Ascending aorta (tissue), 2 donors: ENCODE results near the gene GPC6. TPM values are rescaled to one million over a fixed set of nuclear protein-coding genes. Genes with fewer than 3 reads are reported as not detected.

Experiments used
- DNase-seq, 2 donors: peaks; one replicate each; pipeline ENCODE4 v3.0.0-alpha.2; 2019; ENCODE audit warnings: low spot score in 2 of 2
- H3K27ac ChIP-seq, 2 donors: fragments of 200-600 bp; sonication (generic); one replicate each; pipeline ENCODE4 v1.5.1; 2016 to 2017; ENCODE audit warnings: mild to moderate bottlenecking in 1 of 2
- H3K27me3 ChIP-seq: fragments of 200-600 bp; sonication (generic); one replicate; pipeline ENCODE4 v1.5.1; 2017
- H3K36me3 ChIP-seq, 2 donors: fragments of 200-600 bp; sonication (generic); one replicate each; pipeline ENCODE4 v1.5.1; 2016
- H3K4me1 ChIP-seq, 2 donors: fragments of 200-600 bp; sonication (generic); one replicate each; pipeline ENCODE4 v1.5.1; 2016 to 2017; ENCODE audit warnings: mild to moderate bottlenecking in 1 of 2
- H3K4me3 ChIP-seq, 2 donors: fragments of 200-600 bp; sonication (generic); one replicate each; pipeline ENCODE4 v1.5.1; 2016 to 2017; ENCODE audit warnings: mild to moderate bottlenecking in 1 of 2
- H3K9me3 ChIP-seq, 2 donors: fragments of 200-600 bp; sonication (generic); one replicate each; pipeline ENCODE4 v1.5.1; 2016
- intact Hi-C: fragments of 100-400 bp; cut with DNase I; formaldehyde crosslinking; loops from one replicate; pipeline ENCODE4 v1.15.1; 2023
- total RNA-seq: library from RNA; depleted of rRNA; stranded (reverse); fragments of >200 nt; gene quantifications from one replicate; pipeline ENCODE4 v1.1.0, GENCODE V29; 2016
- TF ChIP-seq, protein P1 (sequence below), 3 experiments: fragments of 200-600 bp in 2 of 3; fragments of 450-650 bp in 1 of 3; sonication (generic) in 2 of 3; IDR thresholded peaks; one replicate each; pipeline ENCODE4 v1.5.1; 2016 to 2019; ENCODE audit warnings: antibody characterized with exemption in 3 of 3, mild to moderate bottlenecking in 1 of 3, moderate library complexity in 1 of 3

GPC6 gene
- total RNA-seq, 1 donor from 2014 or later: 23.2 TPM

DNA sequence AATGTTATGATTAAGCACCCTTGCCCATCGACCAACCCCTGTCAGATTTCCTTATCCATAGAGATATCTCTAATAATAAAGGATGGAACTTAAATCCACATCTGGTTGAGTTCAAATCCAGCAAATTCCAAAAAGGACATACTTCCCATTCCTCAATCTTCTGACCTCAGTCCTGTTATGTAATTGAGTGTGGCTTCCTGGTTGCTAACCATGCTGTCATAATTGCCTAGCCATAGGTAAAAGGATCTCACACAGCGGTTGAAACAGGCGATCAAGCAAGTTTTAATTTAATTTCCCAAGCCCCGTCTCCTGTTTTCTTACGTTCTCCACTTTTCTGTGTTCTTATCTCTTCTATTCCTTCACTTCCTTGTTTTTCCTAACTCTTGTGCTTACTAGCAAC is 550.3 kb downstream of the GPC6 start:
- H3K9me3 ChIP-seq: no peaks in the 10 kb centered on the region
- peaks cover 0 to 17% of the 10 kb centered on the region in 2 donors for H3K4me1 ChIP-seq
- H3K4me3 ChIP-seq: no peak overlapping the region
- no peaks in the 10 kb centered on the region for H3K27me3 ChIP-seq
- no peaks in the 10 kb centered on the region for H3K36me3 ChIP-seq
- H3K27ac ChIP-seq: peak overlapping the region; percentile 22 to 66
- intact Hi-C loops: loop anchor here (5.0 to 10.0 kb wide), 5 partner anchors 530 to 942 kb away; partner anchors contain the start of gene GPC6
- DNase-seq: no peak
- TF ChIP-seq, protein P1, sequence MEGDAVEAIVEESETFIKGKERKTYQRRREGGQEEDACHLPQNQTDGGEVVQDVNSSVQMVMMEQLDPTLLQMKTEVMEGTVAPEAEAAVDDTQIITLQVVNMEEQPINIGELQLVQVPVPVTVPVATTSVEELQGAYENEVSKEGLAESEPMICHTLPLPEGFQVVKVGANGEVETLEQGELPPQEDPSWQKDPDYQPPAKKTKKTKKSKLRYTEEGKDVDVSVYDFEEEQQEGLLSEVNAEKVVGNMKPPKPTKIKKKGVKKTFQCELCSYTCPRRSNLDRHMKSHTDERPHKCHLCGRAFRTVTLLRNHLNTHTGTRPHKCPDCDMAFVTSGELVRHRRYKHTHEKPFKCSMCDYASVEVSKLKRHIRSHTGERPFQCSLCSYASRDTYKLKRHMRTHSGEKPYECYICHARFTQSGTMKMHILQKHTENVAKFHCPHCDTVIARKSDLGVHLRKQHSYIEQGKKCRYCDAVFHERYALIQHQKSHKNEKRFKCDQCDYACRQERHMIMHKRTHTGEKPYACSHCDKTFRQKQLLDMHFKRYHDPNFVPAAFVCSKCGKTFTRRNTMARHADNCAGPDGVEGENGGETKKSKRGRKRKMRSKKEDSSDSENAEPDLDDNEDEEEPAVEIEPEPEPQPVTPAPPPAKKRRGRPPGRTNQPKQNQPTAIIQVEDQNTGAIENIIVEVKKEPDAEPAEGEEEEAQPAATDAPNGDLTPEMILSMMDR (IDR thresholded peaks at IDR 0.05): no peak

DNA sequence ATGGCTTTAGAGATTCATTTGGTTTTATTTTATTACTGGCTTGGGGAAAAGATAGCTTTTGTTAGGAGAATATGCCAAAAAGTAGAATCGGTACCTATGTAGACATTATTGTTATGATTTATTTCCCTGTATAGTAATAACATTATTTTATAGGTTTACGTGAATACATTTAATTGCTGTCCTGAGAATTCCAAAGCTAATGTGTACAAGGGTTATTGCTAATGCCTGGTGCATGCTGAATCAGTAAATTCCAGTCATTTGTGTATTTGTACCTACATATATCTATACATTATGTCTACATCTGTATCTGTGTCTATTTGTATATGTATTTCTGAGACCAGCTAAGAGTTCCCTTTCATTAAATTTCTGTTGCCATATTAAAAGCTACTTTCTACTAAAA is 550.9 kb downstream of the GPC6 start:
- H3K36me3 ChIP-seq: no peaks in the 10 kb centered on the region

GRCh38 chr13:93778548-93778947 is 551.9 kb downstream of the GPC6 start:
- Histone ChIP-seq H3K4me3 (no peak overlapping the region), H3K27me3 (no peaks in the 10 kb centered on the region), H3K9me3 (no peaks in the 10 kb centered on the region), H3K4me1 (peaks cover 0 to 17% of the 10 kb centered on the region in 2 donors), H3K27ac (peak overlapping the region in 1 of 2 donors; percentile 66), H3K36me3 (no peaks in the 10 kb centered on the region)
- TF ChIP-seq, protein P1 (IDR thresholded peaks at IDR 0.05): no peak
- no peak for DNase-seq
- intact Hi-C loops: loop anchor here (5.0 to 10.0 kb wide), 5 partner anchors 531 to 944 kb away; partner anchors contain the start of gene GPC6

More for the DNA sequence above, 550.9 kb downstream of the GPC6 start:
- TF ChIP-seq, protein P1 (IDR thresholded peaks at IDR 0.05): no peak
- intact Hi-C loops: loop anchor here (5.0 to 10.0 kb wide), 5 partner anchors 530 to 943 kb away; partner anchors contain the start of gene GPC6
- DNase-seq: no peak
- H3K4me3 ChIP-seq: no peak overlapping the region
- H3K9me3 ChIP-seq: no peaks in the 10 kb centered on the region
- peaks cover 0 to 17% of the 10 kb centered on the region in 2 donors for H3K4me1 ChIP-seq
- H3K27me3 ChIP-seq: no peaks in the 10 kb centered on the region
- H3K27ac ChIP-seq: peak overlapping the region in 1 of 2 donors; percentile 66

DNA sequence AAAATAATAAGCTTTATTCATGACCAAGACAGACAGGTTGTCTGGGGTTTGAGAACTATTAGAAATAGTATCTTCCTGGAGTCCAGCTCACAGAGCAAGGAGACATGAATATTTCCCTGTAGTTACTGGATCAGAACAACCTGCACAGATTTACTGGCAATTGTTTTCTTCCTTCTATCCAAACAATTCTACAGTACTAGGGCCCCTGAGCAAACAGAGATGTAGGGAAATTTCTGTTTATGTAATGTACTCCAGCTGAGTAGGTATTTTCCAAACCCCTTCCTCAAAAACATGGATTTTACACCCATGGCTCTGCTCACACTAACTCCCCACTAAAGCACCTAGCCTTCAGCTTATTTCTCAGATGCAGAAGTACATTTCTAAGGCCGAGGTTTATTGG is 557.6 kb downstream of the GPC6 start:
- H3K36me3 ChIP-seq: no peaks in the 10 kb centered on the region
- no peaks in the 10 kb centered on the region for H3K27me3 ChIP-seq
- no peaks in the 10 kb centered on the region for H3K9me3 ChIP-seq
- DNase-seq: no peak
- no peak overlapping the region for H3K4me3 ChIP-seq
- TF ChIP-seq, protein P1 (IDR thresholded peaks at IDR 0.05): no peak
- no peaks in the 10 kb centered on the region for H3K4me1 ChIP-seq
- no peak overlapping the region for H3K27ac ChIP-seq
- intact Hi-C loops: no loop called here

DNA sequence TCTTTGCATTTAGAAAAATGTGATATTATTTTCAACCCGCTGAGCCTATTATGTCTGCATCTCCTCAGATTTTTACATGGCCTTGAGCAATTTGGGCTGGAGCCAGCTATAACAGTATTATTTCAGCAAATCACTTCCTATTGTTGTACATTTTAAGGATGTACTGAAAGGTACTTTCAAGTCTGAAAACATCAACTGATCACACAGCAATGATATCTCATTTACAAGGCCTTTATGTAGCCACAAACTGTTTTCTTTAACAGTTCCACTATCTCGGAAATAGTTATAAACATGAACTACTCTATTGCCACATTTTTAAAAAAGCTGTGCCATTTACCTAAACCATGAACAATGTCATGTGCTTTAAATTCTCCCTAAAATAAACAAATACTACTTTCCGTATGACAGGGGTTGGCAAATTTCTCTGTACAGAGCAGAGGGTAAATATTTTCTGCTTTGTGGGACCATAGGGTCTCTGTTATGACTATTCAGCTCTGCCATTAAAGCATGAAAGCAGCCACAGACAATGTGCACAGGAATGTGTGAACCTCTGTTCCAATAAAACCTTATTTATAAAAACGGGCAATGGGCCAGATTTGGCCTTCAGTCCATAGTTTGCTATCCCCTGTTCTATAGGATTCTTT is 560.4 kb downstream of the GPC6 start:
- DNase-seq: no peak
- Histone ChIP-seq H3K27me3 (no peaks in the 10 kb centered on the region), H3K27ac (no peak overlapping the region), H3K36me3 (no peaks in the 10 kb centered on the region), H3K9me3 (no peaks in the 10 kb centered on the region), H3K4me3 (no peak overlapping the region), H3K4me1 (no peaks in the 10 kb centered on the region)
- intact Hi-C loops: no loop called here
- TF ChIP-seq, protein P1 (IDR thresholded peaks at IDR 0.05): no peak
